GM18526 (cell line): Measurements from ENCODE around the gene U2SURP.

Source experiments
- POLR2A ChIP-seq: IDR thresholded peaks from 3 replicates; pipeline ENCODE4 v1.6.1; 2011; ENCODE audit not compliant: insufficient read length; ENCODE audit errors: extremely low read depth

The U2SURP gene

GRCh38 chr3:143100451-143100850, 99.1 kb downstream of the U2SURP start:
- no peak for TF ChIP-seq POLR2A

- TF ChIP-seq POLR2A = no peak
Measured at GRCh38 chr3:143101792-143102381, 100.5 kb downstream of the U2SURP start.

GRCh38 chr3:143103652-143104051, 102.3 kb downstream of the U2SURP start:
- TF ChIP-seq POLR2A = no peak

- no peak for TF ChIP-seq POLR2A
Measured at GRCh38 chr3:143105170-143105569, 103.8 kb downstream of the U2SURP start.

GRCh38 chr3:143109861-143110260, 108.5 kb downstream of the U2SURP start:
- no peak for TF ChIP-seq POLR2A
